GM06990 (cell line): Measurements from ENCODE around the gene ATG101.

Source experiments
- DNase-seq: peaks from one replicate; pipeline ENCODE4 v3.0.0-alpha.2; 2011; ENCODE audit not compliant: insufficient read length; ENCODE audit errors: extremely low read depth
- H3K27me3 ChIP-seq: replicated peaks from 2 replicates; pipeline ENCODE4 v1.6.0; 2011; ENCODE audit warnings: low read length; ENCODE audit not compliant: control insufficient read depth, insufficient read depth
- H3K36me3 ChIP-seq: 2 replicates; pipeline ENCODE4 v1.5.1; 2011; ENCODE audit warnings: low read length; ENCODE audit not compliant: control insufficient read depth, insufficient read depth
- H3K4me3 ChIP-seq: replicated peaks from 2 replicates; pipeline ENCODE4 v1.5.1; 2011; ENCODE audit warnings: low read depth, mild to moderate bottlenecking, control low read depth, low read length
- TF ChIP-seq, protein P1 (sequence below): IDR thresholded peaks from 2 replicates; pipeline ENCODE4 v1.5.1; 2011; ENCODE audit warnings: low read length, control low read depth, mild to moderate bottlenecking, inconsistent platforms; ENCODE audit not compliant: insufficient read depth, poor library complexity, severe bottlenecking

ATG101 gene

GRCh38 chr12:52049688-52050087 lies 20.1 kb upstream of the ATG101 start:
- TF ChIP-seq, protein P1, sequence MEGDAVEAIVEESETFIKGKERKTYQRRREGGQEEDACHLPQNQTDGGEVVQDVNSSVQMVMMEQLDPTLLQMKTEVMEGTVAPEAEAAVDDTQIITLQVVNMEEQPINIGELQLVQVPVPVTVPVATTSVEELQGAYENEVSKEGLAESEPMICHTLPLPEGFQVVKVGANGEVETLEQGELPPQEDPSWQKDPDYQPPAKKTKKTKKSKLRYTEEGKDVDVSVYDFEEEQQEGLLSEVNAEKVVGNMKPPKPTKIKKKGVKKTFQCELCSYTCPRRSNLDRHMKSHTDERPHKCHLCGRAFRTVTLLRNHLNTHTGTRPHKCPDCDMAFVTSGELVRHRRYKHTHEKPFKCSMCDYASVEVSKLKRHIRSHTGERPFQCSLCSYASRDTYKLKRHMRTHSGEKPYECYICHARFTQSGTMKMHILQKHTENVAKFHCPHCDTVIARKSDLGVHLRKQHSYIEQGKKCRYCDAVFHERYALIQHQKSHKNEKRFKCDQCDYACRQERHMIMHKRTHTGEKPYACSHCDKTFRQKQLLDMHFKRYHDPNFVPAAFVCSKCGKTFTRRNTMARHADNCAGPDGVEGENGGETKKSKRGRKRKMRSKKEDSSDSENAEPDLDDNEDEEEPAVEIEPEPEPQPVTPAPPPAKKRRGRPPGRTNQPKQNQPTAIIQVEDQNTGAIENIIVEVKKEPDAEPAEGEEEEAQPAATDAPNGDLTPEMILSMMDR, result no peak

DNA sequence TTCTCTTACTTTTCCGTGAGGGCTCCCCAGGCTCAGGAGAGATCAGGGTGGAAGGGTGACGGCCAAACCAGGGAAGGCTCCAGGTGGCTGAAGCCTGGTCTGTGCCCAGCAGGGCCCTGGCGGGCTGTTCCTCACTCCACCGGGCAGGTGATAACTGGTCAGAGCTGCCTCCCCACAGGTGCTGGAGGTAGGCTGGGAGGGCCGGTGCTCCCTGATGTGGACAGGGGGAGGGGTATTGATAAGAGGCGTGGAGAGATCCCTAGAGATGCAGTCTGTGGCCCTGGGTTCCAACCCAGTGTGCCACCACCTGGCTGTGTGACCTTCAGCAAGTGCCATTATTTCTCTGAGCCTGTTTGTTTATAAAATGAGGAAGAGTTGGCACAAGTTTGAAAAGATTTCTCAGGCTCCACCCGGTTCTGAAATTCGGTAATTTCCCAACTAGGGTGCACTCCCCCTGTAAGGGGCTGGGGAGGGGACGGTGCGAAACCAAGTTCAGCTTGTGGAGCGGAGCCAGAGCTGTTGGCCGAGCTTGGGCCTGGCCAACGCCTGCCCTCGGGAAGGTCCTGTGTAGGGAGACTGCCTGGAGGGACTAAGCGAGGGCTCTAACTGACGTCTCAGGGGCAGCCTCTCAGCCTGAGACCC lies 19.5 kb upstream of the ATG101 start:
- peak overlapping the region; percentile 68 for H3K4me3 ChIP-seq
- no peak for DNase-seq
- H3K36me3 ChIP-seq, result no peaks in the 10 kb centered on the region
- TF ChIP-seq, protein P1, result no peak
- no peaks in the 10 kb centered on the region for H3K27me3 ChIP-seq

More at GRCh38 chr12:52049688-52050087, 20.1 kb upstream of the ATG101 start:
- Histone ChIP-seq H3K27me3 (no peaks in the 10 kb centered on the region), H3K36me3 (no peaks in the 10 kb centered on the region), H3K4me3 (no peak overlapping the region)
- DNase-seq, result no peak

GRCh38 chr12:52050758-52051541 lies 18.8 kb upstream of the ATG101 start, which contains the start of gene NR4A1:
TSS of gene NR4A1 (plus strand) at chr12:52051442. CDS start at chr12:52054329, 2,887 bp downstream.
- TF ChIP-seq, protein P1, result peak; percentile 29
- peak; percentile 94 for DNase-seq
- peak within 1 kb of the TSS; percentile 68 for H3K4me3 ChIP-seq
- no peaks in the 10 kb centered on the region for H3K27me3 ChIP-seq
- no peaks in the 10 kb centered on the region for H3K36me3 ChIP-seq

DNA sequence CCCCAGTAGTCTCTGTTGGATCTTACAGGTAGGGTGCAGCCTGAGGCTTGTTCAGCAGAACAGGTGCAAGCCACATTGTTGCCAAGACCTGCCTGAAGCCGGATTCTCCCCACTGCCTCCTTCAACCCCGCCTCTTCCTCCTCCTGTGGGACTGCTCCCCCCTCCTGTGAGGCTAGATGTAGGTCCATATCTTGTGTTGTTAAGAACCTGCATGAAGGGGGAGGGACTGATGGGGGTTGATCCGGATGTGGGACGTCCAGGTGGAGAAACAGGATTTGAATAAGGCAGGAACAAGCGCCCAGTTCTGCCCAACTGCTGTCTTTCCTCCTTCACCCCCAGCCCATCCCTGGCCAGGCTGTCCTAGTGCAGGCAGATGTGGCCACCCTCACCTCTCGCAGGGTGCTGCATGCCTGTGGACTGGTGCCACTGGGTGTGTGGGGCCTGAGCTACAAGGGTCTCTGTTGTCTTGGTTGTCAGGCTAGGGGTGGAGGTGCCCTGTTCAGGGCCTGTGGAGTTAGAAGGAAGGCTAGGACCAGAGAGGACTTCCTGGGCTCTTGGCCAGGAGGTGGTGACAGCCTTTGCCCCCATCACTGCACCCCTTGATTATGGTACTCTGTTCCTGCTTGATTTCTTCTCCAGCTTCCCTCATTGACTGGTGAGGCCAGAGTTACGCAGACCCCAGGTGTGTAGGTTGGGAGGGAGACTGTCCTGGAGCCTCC lies 17.2 kb upstream of the ATG101 start:
- H3K27me3 ChIP-seq, result no peaks in the 10 kb centered on the region
- TF ChIP-seq, protein P1, result no peak
- H3K36me3 ChIP-seq, result no peaks in the 10 kb centered on the region
- DNase-seq, result no peak
- H3K4me3 ChIP-seq, result peak overlapping the region; percentile 8

DNA sequence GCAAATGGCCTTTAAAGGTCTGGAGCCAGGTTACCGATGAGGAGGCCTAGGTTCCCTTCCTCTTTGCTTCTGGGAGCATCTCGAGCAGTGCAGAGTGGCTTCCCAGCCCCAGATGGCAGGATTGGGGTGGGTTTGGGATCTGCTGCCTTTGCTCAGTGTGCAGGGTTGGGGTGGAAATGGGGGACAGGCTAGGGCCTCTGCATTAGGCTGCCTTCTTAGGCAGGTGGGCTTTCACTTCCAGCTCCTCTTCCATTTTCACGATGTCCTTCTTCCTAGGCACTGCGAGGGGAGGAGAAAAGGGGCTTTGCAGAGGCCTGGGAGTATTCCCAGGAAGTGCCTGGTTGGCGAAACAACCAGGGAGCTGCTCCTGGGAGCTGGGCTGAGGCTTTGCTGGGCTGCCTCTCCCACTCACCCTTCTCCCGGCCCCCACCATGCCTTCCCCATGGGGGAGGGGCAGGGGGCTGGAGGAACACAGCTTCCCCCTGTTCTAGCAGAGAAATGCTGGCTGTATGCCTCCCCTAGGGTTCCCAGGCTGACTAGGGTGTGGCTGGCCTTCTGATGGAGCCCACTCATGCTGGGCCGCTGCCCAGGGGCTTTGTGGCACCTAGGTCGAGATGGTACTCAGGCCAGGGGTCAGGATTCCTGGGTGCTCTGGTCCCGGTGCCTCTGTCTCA lies 16.1 kb upstream of the ATG101 start:
- Histone ChIP-seq H3K4me3 (no peak overlapping the region), H3K27me3 (no peaks in the 10 kb centered on the region), H3K36me3 (no peaks in the 10 kb centered on the region)
- TF ChIP-seq, protein P1, result no peak
- no peak for DNase-seq
